Ovary (tissue), 9 donors: ENCODE results near the gene MDGA2. TPM values are rescaled to one million over a fixed set of nuclear protein-coding genes. Genes with fewer than 3 reads are reported as not detected.

Source experiments
- DNase-seq, 5 donors: peaks; one replicate each; pipeline ENCODE4 v3.0.0-alpha.2; 2019 to 2020
- H3K27ac ChIP-seq, 2 donors: fragments of 200-600 bp; one replicate each; pipeline versions ENCODE4 v1.5.1 to v1.8.0; 2019 to 2022
- H3K27me3 ChIP-seq: fragments of 200-600 bp; one replicate; pipeline ENCODE4 v1.8.0; 2022
- H3K36me3 ChIP-seq: fragments of 200-600 bp; sonication (generic); one replicate; pipeline ENCODE4 v1.5.1; 2019
- H3K4me1 ChIP-seq: one replicate; pipeline ENCODE4 v1.8.1; 2013; ENCODE audit warnings: mild to moderate bottlenecking, moderate library complexity; ENCODE audit not compliant: insufficient read depth
- H3K4me3 ChIP-seq: fragments of 200-600 bp; sonication (generic); one replicate; pipeline ENCODE4 v1.5.1; 2017
- H3K9me3 ChIP-seq, 2 donors: fragments of 200-600 bp in 1 of 2; sonication (generic) in 1 of 2; one replicate each; pipeline versions ENCODE4 v1.5.1 to v1.8.1; 2013 to 2019; ENCODE audit warnings: mild to moderate bottlenecking in 1 of 2, moderate library complexity in 1 of 2
- CTCF ChIP-seq, 3 donors: fragments of 450-650 bp in 2 of 3; fragments of 200-600 bp in 1 of 3; IDR thresholded peaks; one replicate each; pipeline versions ENCODE4 v1.5.1 to v1.8.0; 2016 to 2022; ENCODE audit warnings: antibody characterized with exemption in 3 of 3, mild to moderate bottlenecking in 1 of 3
- EP300 ChIP-seq: sonication (generic); formaldehyde crosslinking; IDR thresholded peaks from one replicate; pipeline ENCODE4 v1.6.1; 2017; ENCODE audit warnings: antibody characterized with exemption
- POLR2A ChIP-seq: fragments of 450-650 bp; IDR thresholded peaks from one replicate; pipeline ENCODE4 v1.6.1; 2017; ENCODE audit warnings: antibody characterized with exemption, mild to moderate bottlenecking, moderate library complexity
- WGBS, 3 donors: extraction: QIAGEN DNeasy Blood & Tissue Kit in 1 of 3; methylation state at CpG; one replicate each; pipeline versions ENCODE4 v1.1.5 to v1.1.7; 2013 to 2017; 5-methylcytosine and 5-hydroxymethylcytosine counted together
- intact Hi-C, 4 donors: fragments of 100-400 bp; cut with DNase I; formaldehyde crosslinking; loops; one replicate each; pipeline versions ENCODE4 v1.11.0 to v1.15.1; 2022 to 2023
- polyA plus RNA-seq, 2 donors: library from polyadenylated mRNA; stranded (reverse); fragments of 200-250 nt in 1 of 2; fragments of 350-450 nt in 1 of 2; fragmentation: Illumina TruSeq in 1 of 2; extraction: RNeasy Lipid Tissue Mini Kit (QIAGEN cat#74804) in 1 of 2; gene quantifications; one replicate each; pipeline ENCODE4 v1.2.3, GENCODE V29; 2013 to 2014
- total RNA-seq, 7 donors: library from RNA; depleted of rRNA in 2 of 7; stranded (reverse); fragments of >200 nt in 2 of 7; fragmentation: NEBNext Ultra II Directional in 3 of 7; extraction: Animal tissue kit (Norgen Biotek cat#: 25700) in 3 of 7; gene quantifications; one replicate each; pipeline versions ENCODE4 v1.1.0 to v1.2.4, GENCODE V29; 2016 to 2023
- donor health status: DM: no; HTN: no; CAD: no; lungs with moderate emphysema.
- donor health status: DM: no; HTN: no; CAD: no.
- donor health status: Bipolar disorder and iron deficiency.
- donor health status: DM: yes; HTN: yes; CAD: no.
- donor health status: DM: no; HTN: no; CAD: no.
- donor health status: DM: yes; HTN: yes; CAD: no.

MDGA2 gene
- total and polyA plus RNA-seq, 9 donors: 0.04 to 0.26 (median 0.18) TPM; not detected in 5

- Histone ChIP-seq H3K4me1 (no peaks in the 10 kb centered on the region), H3K27me3 (no peaks in the 10 kb centered on the region), H3K27ac (no peak overlapping the region), H3K36me3 (no peaks in the 10 kb centered on the region), H3K9me3 (no peaks in the 10 kb centered on the region), H3K4me3 (no peak overlapping the region)
- intact Hi-C loops: no loop called here
- TF ChIP-seq CTCF (IDR thresholded peaks at IDR 0.05) (no peak), POLR2A (no peak), EP300 (no peak)
- WGBS, 3 donors: 77 to 84% (median 83%) methylated on average over 6 of the region's 6 CpGs
- no peak for DNase-seq
Measured at GRCh38 chr14:47012533-47013280, 662.7 kb downstream of the MDGA2 start.

GRCh38 chr14:47009615-47010014 lies 665.8 kb downstream of the MDGA2 start:
- Histone ChIP-seq H3K4me3 (no peak overlapping the region), H3K9me3 (no peaks in the 10 kb centered on the region), H3K4me1 (no peaks in the 10 kb centered on the region), H3K27ac (no peak overlapping the region), H3K36me3 (no peaks in the 10 kb centered on the region), H3K27me3 (no peaks in the 10 kb centered on the region)
- no peak for DNase-seq
- WGBS, 3 donors: 67 to 71% (median 70%) methylated on average over 3 of the region's 3 CpGs
- TF ChIP-seq POLR2A: no peak
- TF ChIP-seq CTCF (IDR thresholded peaks at IDR 0.05): no peak
- TF ChIP-seq EP300: no peak
- intact Hi-C loops: no loop called here

DNA sequence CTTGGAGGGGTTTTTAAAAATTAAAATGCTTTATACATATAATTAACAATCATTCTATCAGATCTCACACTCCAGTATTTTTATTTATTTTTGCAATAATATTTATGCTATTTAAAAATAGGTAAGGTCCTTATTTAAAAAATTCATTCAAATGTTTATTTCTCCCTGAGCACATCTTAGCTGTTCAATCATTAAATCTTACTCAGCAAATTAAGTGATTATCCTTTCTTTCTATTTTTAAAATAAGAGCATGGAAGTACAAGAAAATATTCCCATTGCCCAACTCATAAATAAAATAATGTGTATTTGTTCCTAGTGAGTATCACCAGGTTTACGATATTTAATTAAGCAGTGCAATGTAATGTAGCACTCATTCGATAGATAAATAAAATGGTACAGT lies 666.7 kb downstream of the MDGA2 start:
- Histone ChIP-seq H3K4me3 (no peak overlapping the region), H3K9me3 (no peaks in the 10 kb centered on the region), H3K36me3 (no peaks in the 10 kb centered on the region), H3K27me3 (no peaks in the 10 kb centered on the region), H3K27ac (no peak overlapping the region), H3K4me1 (no peaks in the 10 kb centered on the region)
- intact Hi-C loops: no loop called here
- DNase-seq: no peak
- TF ChIP-seq CTCF (IDR thresholded peaks at IDR 0.05) (no peak), EP300 (no peak), POLR2A (no peak)
- WGBS, 3 donors: 92 to 98% (median 94%) methylated on average over 2 of the region's 2 CpGs

GRCh38 chr14:46999661-47000060 lies 675.7 kb downstream of the MDGA2 start:
- WGBS, 3 donors: 50 to 78% (median 76%) methylated on average over 1 of the region's 1 CpG
- no peak for DNase-seq
- H3K36me3 ChIP-seq: no peaks in the 10 kb centered on the region
- H3K4me1 ChIP-seq: no peaks in the 10 kb centered on the region
- H3K4me3 ChIP-seq: no peak overlapping the region
- no peak overlapping the region for H3K27ac ChIP-seq
- intact Hi-C loops: no loop called here
- TF ChIP-seq POLR2A (no peak), CTCF (IDR thresholded peaks at IDR 0.05) (no peak), EP300 (no peak)
- no peaks in the 10 kb centered on the region for H3K9me3 ChIP-seq
- H3K27me3 ChIP-seq: no peaks in the 10 kb centered on the region
